ENCODE measurements around the gene NAGK. TPM values are rescaled to one million over a fixed set of nuclear protein-coding genes. Genes with fewer than 3 reads are reported as not detected.

Gene NAGK
- total RNA-seq, 1 donor from 2014 or later: 75.6 TPM

GRCh38 chr2:71108091-71108490, 39.6 kb downstream of the NAGK start:
- DNase-seq (ENCODE audit: low read depth in 2 of 2): no peak

GRCh38 chr2:71113843-71114242, 45.4 kb downstream of the NAGK start:
- DNase-seq (ENCODE audit: low read depth in 2 of 2): no peak

GRCh38 chr2:71117063-71117462, 48.6 kb downstream of the NAGK start:
- DNase-seq (ENCODE audit: low read depth in 2 of 2): no peak

GRCh38 chr2:71120195-71120594, 51.7 kb downstream of the NAGK start:
- DNase-seq (ENCODE audit: low read depth in 2 of 2): no peak

GRCh38 chr2:71121479-71121878, 53.0 kb downstream of the NAGK start:
- no peak for DNase-seq (ENCODE audit: low read depth in 2 of 2)

GRCh38 chr2:71122387-71123298, 54.2 kb downstream of the NAGK start:
- DNase-seq (ENCODE audit: low read depth in 2 of 2): no peak

- no peak for DNase-seq (ENCODE audit: low read depth in 2 of 2)
Measured at GRCh38 chr2:71125506-71126294, 57.3 kb downstream of the NAGK start.

- DNase-seq (ENCODE audit: low read depth in 2 of 2): no peak
Measured at GRCh38 chr2:71126957-71127356, 58.5 kb downstream of the NAGK start.

Other genes starting within 250 kb of the NAGK start
- gene CLEC4F, start 248.0 kb upstream of the NAGK start, total RNA-seq: under 0.01 TPM in 2 replicates
- under 0.01 TPM in 1 of 2 replicates, not detected in the other for gene CD207, start 232.8 kb upstream of the NAGK start, total RNA-seq
- 0.22 TPM in 1 of 2 replicates, not detected in the other for gene VAX2, start 168.1 kb upstream of the NAGK start, total RNA-seq
- gene ATP6V1B1, start 132.7 kb upstream of the NAGK start, total RNA-seq: not detected in 2 replicates
- gene ANKRD53, start 90.0 kb upstream of the NAGK start, total RNA-seq: 0.20 and 0.22 TPM in 2 replicates
- gene TEX261, start 73.8 kb upstream of the NAGK start, total RNA-seq: 21.6 and 26.0 TPM in 2 replicates
- gene MCEE, start 61.6 kb downstream of the NAGK start, total RNA-seq: 7.8 and 10.7 TPM in 2 replicates
- 11.8 and 14.9 TPM in 2 replicates for gene MPHOSPH10, start 62.0 kb downstream of the NAGK start, total RNA-seq
- gene PAIP2B, start 158.5 kb downstream of the NAGK start, total RNA-seq: 0.65 and 1.8 TPM in 2 replicates